AG08396 (cell line): Measurements from ENCODE around the gene KIAA0408.

Source experiments
- DNase-seq: peaks from one replicate; pipeline ENCODE4 v3.0.0; 2012; ENCODE audit warnings: low spot score, mixed read lengths

KIAA0408 gene

GRCh38 chr6:127459231-127459641 lies at the start of gene KIAA0408:
Gene KIAA0408, minus strand, starts transcription at chr6:127459389. Its CDS starts 5,408 bp downstream, at chr6:127453981.
- peak; percentile 66 for DNase-seq

- no peak for DNase-seq
Measured at GRCh38 chr6:127506894-127507293, 47.7 kb upstream of the KIAA0408 start.

- DNase-seq: no peak
Measured at GRCh38 chr6:127503022-127503421, 43.8 kb upstream of the KIAA0408 start.

- DNase-seq: no peak
Measured at GRCh38 chr6:127497410-127497809, 38.2 kb upstream of the KIAA0408 start.

GRCh38 chr6:127496471-127496870 lies 37.3 kb upstream of the KIAA0408 start:
- DNase-seq: no peak

GRCh38 chr6:127494240-127494767 lies 35.1 kb upstream of the KIAA0408 start:
- DNase-seq: no peak

GRCh38 chr6:127489248-127489647 lies 30.1 kb upstream of the KIAA0408 start:
- DNase-seq: no peak

GRCh38 chr6:127486934-127487333 lies 27.7 kb upstream of the KIAA0408 start:
- no peak for DNase-seq

- peak; percentile 57 for DNase-seq
Measured at GRCh38 chr6:127484212-127484863, 25.1 kb upstream of the KIAA0408 start.

GRCh38 chr6:127483399-127484055 lies 24.3 kb upstream of the KIAA0408 start:
- no peak for DNase-seq

GRCh38 chr6:127482325-127482724 lies 23.1 kb upstream of the KIAA0408 start:
- no peak for DNase-seq

GRCh38 chr6:127481628-127482027 lies 22.4 kb upstream of the KIAA0408 start:
- no peak for DNase-seq

GRCh38 chr6:127481111-127481510 lies 21.9 kb upstream of the KIAA0408 start:
- no peak for DNase-seq

- DNase-seq: no peak
Measured at GRCh38 chr6:127477658-127478057, 18.5 kb upstream of the KIAA0408 start.

GRCh38 chr6:127475823-127476176 lies 16.6 kb upstream of the KIAA0408 start:
- DNase-seq: no peak

GRCh38 chr6:127475135-127475822 lies 16.1 kb upstream of the KIAA0408 start:
- no peak for DNase-seq

GRCh38 chr6:127471379-127472255 lies 12.4 kb upstream of the KIAA0408 start:
- no peak for DNase-seq

- DNase-seq: no peak
Measured at GRCh38 chr6:127468936-127469335, 9.7 kb upstream of the KIAA0408 start.

GRCh38 chr6:127466416-127466815 lies 7.2 kb upstream of the KIAA0408 start:
- no peak for DNase-seq

- peak; percentile 73 for DNase-seq
Measured at GRCh38 chr6:127464881-127465459, 5.8 kb upstream of the KIAA0408 start.

GRCh38 chr6:127464161-127464880 lies 5.1 kb upstream of the KIAA0408 start:
- DNase-seq: peak; percentile 78
